HG03066 (cell line): ENCODE measurements around the gene SLC22A6.
"Not testable (repeated sequence)": the region's sequence is repeated elsewhere in the genome, so short reads cannot be mapped to it uniquely, and the experiment has no call there.

Source experiments
- ATAC-seq: cut with Tn5 transposase; IDR thresholded peaks from one replicate; pipeline ENCODE4 v1.9.1; 2021; ENCODE audit warnings: low read depth; ENCODE audit not compliant: unreplicated experiment

Gene SLC22A6

GRCh38 chr11:62985041-62985750, 429 bp upstream of the SLC22A6 start:
- ATAC-seq: no peak

- ATAC-seq: no peak
These were observed 1.1 kb downstream of the SLC22A6 start for GRCh38 chr11:62983536-62984199.

- ATAC-seq: no peak
These were observed 3.0 kb downstream of the SLC22A6 start for GRCh38 chr11:62981743-62982142.

DNA sequence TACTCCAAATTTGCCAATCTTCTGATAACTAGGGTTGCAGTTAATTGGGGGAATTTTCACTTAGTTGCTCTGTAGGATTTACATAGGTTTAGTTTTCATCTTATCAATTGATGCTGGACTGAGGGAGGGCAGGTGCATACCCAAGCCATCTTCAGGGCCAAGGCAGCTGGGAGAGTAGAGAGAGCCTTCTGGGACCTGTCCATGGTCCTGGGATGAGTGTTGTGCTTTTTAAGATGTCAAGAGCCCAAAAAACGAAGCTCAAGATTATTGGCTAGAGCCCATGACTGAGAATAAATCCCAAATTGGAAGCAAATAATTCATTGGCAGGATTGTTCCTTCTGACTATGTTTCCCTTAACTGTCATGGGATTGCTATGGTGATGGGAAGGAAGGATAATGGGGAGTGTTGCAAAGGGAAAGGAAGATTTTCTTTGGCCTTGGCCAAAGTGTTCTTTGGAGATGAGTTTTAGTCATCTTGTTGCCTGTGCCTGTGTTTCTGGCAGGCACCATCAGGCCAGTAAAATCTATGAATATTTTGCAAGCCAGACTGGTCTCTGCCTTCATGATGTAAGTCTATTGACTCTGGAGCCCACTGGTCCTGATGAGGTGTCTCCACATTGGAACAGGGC, 4.5 kb downstream of the SLC22A6 start:
- ATAC-seq: no peak

- no peak for ATAC-seq
These were observed 8.7 kb downstream of the SLC22A6 start for GRCh38 chr11:62976109-62976508.

- no peak for ATAC-seq
These were observed 9.8 kb downstream of the SLC22A6 start for GRCh38 chr11:62974848-62975522.

- no peak for ATAC-seq
These were observed 19.2 kb downstream of the SLC22A6 start for GRCh38 chr11:62965574-62965973.

- no peak for ATAC-seq
These were observed 22.4 kb downstream of the SLC22A6 start for GRCh38 chr11:62962391-62962790.

DNA sequence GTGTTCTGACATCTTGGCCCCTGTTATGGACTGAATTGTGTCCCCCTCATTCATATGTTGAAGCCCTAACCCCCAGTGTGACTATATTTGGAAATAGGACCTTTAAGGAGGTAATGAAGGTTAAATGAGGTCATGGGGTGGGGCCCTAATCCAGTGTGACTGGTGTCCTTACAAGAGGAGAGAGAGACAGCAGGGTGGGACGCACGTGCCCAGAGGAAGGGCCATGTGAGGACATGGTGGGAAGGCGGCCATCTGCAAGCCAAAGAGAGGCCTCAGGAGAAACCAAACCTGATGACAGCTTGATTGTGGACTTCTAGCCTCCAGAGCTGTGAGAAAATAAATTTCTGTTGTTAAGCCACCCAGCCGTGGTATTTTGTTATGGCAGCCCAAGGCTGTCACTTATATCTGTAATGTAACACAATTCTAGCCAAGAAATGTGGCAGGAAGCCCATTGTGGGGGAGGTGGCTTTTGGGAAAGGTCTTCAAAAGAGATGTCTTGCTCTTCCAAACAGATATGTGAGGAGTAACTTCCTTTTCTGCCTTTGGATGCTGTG, 23.7 kb downstream of the SLC22A6 start:
- no peak for ATAC-seq

DNA sequence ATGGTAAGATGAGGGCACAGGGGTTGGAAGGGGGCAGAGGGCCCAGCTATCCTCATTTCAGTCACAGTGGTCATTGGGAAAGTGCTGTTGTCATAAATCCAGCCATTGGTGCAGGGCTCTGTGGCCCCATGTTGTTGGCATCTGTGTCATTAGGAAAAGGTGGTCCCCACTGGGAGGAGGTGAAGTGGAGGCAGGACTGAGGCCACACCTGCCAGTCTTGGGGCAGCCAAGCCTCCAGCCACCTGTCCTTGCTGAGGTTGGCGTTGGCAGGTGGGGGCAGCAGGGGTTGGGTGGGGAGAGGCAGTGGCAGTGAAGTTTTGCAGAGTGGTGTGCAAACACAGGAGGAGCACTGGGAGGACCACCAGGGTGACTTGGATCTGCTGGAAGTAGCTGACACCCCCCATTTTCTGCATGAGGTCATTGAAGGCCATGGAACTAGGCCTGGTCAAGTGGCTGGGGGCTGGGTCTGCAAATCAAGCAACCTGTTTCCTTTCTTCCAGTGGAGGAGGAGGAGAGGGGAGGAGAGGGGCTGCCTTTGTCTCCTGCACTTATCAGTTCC, 25.3 kb downstream of the SLC22A6 start:
- no peak for ATAC-seq

DNA sequence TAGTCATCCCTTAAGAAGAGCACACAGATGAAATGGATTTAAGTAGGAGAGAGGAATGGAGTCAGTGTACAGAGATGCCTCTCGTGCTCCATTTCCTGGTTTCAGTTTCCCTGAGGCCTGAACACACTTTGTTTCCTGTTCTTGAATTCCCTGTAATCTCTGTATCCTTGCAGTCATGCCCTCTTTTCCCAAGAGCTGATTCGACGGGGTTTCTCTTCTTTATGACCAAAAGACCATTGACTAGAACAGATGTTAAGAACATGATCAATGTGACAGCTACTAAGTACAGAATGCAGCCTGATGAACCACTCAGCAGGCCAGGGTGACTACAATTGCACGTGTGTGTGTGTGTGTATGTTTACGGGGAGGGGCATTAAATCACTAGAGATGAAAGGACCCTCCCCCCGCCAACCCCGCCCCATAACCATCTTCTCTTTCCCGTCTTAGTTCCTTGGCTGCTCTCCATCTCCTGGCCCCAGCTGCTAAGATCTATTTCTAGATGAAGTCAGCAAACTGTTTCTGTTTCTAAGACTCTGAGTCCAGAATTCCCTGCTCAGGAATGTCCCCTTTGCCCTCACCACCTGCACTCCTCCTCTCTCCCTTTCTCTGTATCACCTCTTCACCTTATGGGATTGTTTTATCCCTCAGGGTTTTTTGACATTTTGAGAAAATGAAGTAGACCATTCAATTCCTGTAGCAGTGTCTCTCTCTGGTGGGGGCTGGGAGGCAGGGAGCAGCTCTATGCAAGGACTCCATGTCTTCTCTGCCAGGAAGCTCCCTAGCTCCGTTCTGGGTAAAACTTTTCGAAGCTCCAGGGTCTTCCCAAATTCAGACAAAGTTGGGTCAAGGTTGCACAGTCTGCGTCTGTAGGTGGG, 26.0 kb downstream of the SLC22A6 start:
- ATAC-seq: no peak

GRCh38 chr11:62957147-62957546, 27.6 kb downstream of the SLC22A6 start:
- no peak for ATAC-seq

GRCh38 chr11:62954478-62954877, 30.3 kb downstream of the SLC22A6 start:
- no peak for ATAC-seq

GRCh38 chr11:62953811-62954210, 31.0 kb downstream of the SLC22A6 start:
- no peak for ATAC-seq

DNA sequence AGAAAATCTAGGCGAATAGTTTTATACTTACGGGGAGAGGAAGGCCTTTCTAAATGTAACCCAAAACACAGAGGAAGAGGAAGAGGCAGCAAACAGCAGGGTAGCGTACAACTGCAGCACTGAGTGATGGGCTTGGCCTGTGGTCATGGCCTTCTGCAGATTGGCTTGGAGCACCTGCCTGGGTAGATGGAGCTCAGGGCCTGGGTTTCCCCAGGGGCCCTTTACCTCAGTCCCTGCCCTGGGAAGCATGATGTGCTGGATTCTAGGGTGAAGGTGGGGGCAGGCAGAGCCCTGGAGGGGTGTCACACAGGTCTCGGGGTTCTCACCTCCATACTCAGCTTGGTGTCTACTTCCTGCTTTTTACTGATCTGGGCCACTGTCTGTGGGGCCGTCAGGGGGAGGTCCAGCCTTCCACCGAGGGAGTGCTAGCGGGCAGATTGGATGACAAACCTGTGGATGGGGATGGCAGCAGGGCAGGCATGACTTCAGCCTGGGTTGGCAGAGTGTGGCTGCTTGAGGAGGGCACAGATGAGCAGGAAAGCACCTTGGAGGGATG, 35.9 kb downstream of the SLC22A6 start:
- ATAC-seq: no peak

- not testable (repeated sequence) for ATAC-seq
These were observed 39.2 kb downstream of the SLC22A6 start for GRCh38 chr11:62945538-62945937.

DNA sequence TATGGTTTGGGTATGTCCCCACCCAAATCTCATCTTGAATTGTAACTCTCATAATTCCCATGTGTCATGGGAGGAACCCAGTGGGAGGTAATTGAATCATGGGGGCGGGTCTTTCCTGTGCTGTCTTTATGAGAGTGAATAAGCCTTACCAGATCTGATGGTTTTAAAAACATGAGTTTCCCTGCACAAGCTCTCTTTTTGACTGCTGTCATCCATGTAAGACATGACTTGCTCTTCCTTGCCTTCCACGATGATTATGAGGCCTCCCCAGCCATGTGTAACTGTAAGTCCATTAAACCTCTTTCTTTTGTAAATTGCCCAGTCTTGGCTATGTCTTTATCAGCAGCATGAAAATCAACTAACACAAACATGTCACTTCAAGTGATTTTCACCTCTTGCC, 47.2 kb downstream of the SLC22A6 start:
- not testable (repeated sequence) for ATAC-seq

GRCh38 chr11:62934496-62934785, 50.3 kb downstream of the SLC22A6 start:
- no peak for ATAC-seq

- no peak for ATAC-seq
These were observed 50.8 kb downstream of the SLC22A6 start for GRCh38 chr11:62933750-62934495.
